ENCODE data around the gene MMD. TPM values are rescaled to one million over a fixed set of nuclear protein-coding genes. Genes with fewer than 3 reads are reported as not detected.

MMD gene
- total and polyA plus RNA-seq, 2 donors (not counting 1 experiment from before 2014, with no cell fraction given) = 19.2 to 29.4 TPM

GRCh38 chr17:55345132-55345531 lies 76.5 kb downstream of the MMD start:
- Histone ChIP-seq H3K27me3 (replicated peaks in 1 of 4; ENCODE audit: control extremely low read depth in 1 of 4, control insufficient read depth in 3 of 4, insufficient read depth in 4 of 4, low read length in 3 of 4) (peaks cover 0 to 13% (median 2%) of the 10 kb centered on the region in 4 experiments), H2AFZ (ENCODE audit: insufficient read depth, low read depth, low read length, poor library complexity, severe bottlenecking) (no peak overlapping the region), H3K27ac (ENCODE audit: low read length in 2 of 2) (no peak overlapping the region), H3K9me3 (ENCODE audit: control extremely low read depth in 1 of 3, control insufficient read depth in 2 of 3, insufficient read depth in 1 of 3, low read length in 2 of 3) (peaks cover 0 to 4% (median 0%) of the 10 kb centered on the region in 3 donors), H3K36me3 (replicated peaks in 1 of 2; ENCODE audit: control extremely low read depth in 1 of 2, control insufficient read depth in 1 of 2, extremely low read depth in 1 of 2, insufficient read depth in 2 of 2, low read length in 1 of 2) (no peaks in the 10 kb centered on the region), H3K4me2 (replicated peaks; ENCODE audit: low read depth, low read length, poor library complexity, severe bottlenecking) (no peak overlapping the region), H3K79me2 (ENCODE audit: control insufficient read depth, insufficient read depth, low read length) (no peaks in the 10 kb centered on the region), H3K4me3 (ENCODE audit: control extremely low read depth in 1 of 5, extremely low read depth in 1 of 5, insufficient read depth in 1 of 5, low read depth in 2 of 5, low read length in 4 of 5) (no peak overlapping the region), H3K9ac (ENCODE audit: low read length) (no peak overlapping the region), H4K20me1 (ENCODE audit: control insufficient read depth, insufficient read depth, low read length, poor library complexity, severe bottlenecking) (no peaks in the 10 kb centered on the region), H3K4me1 (ENCODE audit: control insufficient read depth in 2 of 2, insufficient read depth in 2 of 2, low read length in 2 of 2) (no peaks in the 10 kb centered on the region)
- POLR2A ChIA-PET = no interaction called here
- Mint-ChIP-seq H3K27ac (no peak overlapping the region), H3K9me3 (ENCODE audit: insufficient read depth) (no peaks in the 10 kb centered on the region), H3K4me3 (no peak overlapping the region), H3K27me3 (peaks cover 17% of the 10 kb centered on the region), H3K4me1 (peaks cover 3% of the 10 kb centered on the region)
- CTCF ChIA-PET = interaction anchor here (0.5 to 1.7 kb wide), 5 partner anchors 11 to 1371 kb away, joined by 3 to 9 read pairs (median 3); no protein-coding TSS in a partner anchor
- ATAC-seq (ENCODE audit: low read depth) = no peak
- WGBS (ENCODE audit: insufficient coverage) = no CpG with 5 or more reads among the region's 1 CpG
- no peak for TF ChIP-seq CTCF (IDR thresholded peaks at IDR 0.05)
- no peak for TF ChIP-seq EZH2 (IDR thresholded peaks at IDR 0.05; ENCODE audit: borderline replicate concordance, insufficient read depth, low read depth, low read length, poor library complexity, severe bottlenecking)
- intact Hi-C loops (cut with micrococcal nuclease) = no loop called here
- no peak for DNase-seq

GRCh38 chr17:55344514-55344997 lies 77.1 kb downstream of the MMD start:
- Histone ChIP-seq H3K27ac (ENCODE audit: low read length in 2 of 2) (no peak overlapping the region), H3K36me3 (replicated peaks in 1 of 2; ENCODE audit: control extremely low read depth in 1 of 2, control insufficient read depth in 1 of 2, extremely low read depth in 1 of 2, insufficient read depth in 2 of 2, low read length in 1 of 2) (no peaks in the 10 kb centered on the region), H3K4me2 (replicated peaks; ENCODE audit: low read depth, low read length, poor library complexity, severe bottlenecking) (no peak overlapping the region), H3K4me1 (ENCODE audit: control insufficient read depth in 2 of 2, insufficient read depth in 2 of 2, low read length in 2 of 2) (no peaks in the 10 kb centered on the region), H3K27me3 (replicated peaks in 1 of 4; ENCODE audit: control extremely low read depth in 1 of 4, control insufficient read depth in 3 of 4, insufficient read depth in 4 of 4, low read length in 3 of 4) (peaks cover 0 to 18% (median 2%) of the 10 kb centered on the region in 4 experiments), H4K20me1 (ENCODE audit: control insufficient read depth, insufficient read depth, low read length, poor library complexity, severe bottlenecking) (no peaks in the 10 kb centered on the region), H2AFZ (ENCODE audit: insufficient read depth, low read depth, low read length, poor library complexity, severe bottlenecking) (no peak overlapping the region), H3K4me3 (ENCODE audit: control extremely low read depth in 1 of 5, extremely low read depth in 1 of 5, insufficient read depth in 1 of 5, low read depth in 2 of 5, low read length in 4 of 5) (no peak overlapping the region), H3K79me2 (ENCODE audit: control insufficient read depth, insufficient read depth, low read length) (no peaks in the 10 kb centered on the region), H3K9me3 (ENCODE audit: control extremely low read depth in 1 of 3, control insufficient read depth in 2 of 3, insufficient read depth in 1 of 3, low read length in 2 of 3) (peaks cover 0 to 4% (median 0%) of the 10 kb centered on the region in 3 donors), H3K9ac (ENCODE audit: low read length) (no peak overlapping the region)
- no peak for TF ChIP-seq EZH2 (IDR thresholded peaks at IDR 0.05; ENCODE audit: borderline replicate concordance, insufficient read depth, low read depth, low read length, poor library complexity, severe bottlenecking)
- TF ChIP-seq CTCF (IDR thresholded peaks at IDR 0.05) = no peak
- no peak overlapping the region for H3K27ac Mint-ChIP-seq
- H3K4me1 Mint-ChIP-seq = peaks cover 3% of the 10 kb centered on the region
- H3K9me3 Mint-ChIP-seq (ENCODE audit: insufficient read depth) = no peaks in the 10 kb centered on the region
- ChIA-PET POLR2A (no interaction called here), CTCF (interaction anchor here (0.8 to 1.7 kb wide), 4 partner anchors 12 to 352 kb away, joined by 3 to 9 read pairs (median 4); no protein-coding TSS in a partner anchor)
- peaks cover 22% of the 10 kb centered on the region for H3K27me3 Mint-ChIP-seq
- WGBS (ENCODE audit: insufficient coverage) = 84% methylated on average over 3 of the region's 3 CpGs
- no peak overlapping the region for H3K4me3 Mint-ChIP-seq
- intact Hi-C loops (cut with micrococcal nuclease) = no loop called here
- no peak for DNase-seq
- no peak for ATAC-seq (ENCODE audit: low read depth)

Measured in B cell (primary cell).